GM10248 (cell line): ENCODE measurements around the gene RAB1B.

Experiments
- CTCF ChIA-PET: fragments of 300-600 bp; sonication (Branson Sonifier 250); formaldehyde crosslinking; extraction: SDS; loops from one replicate; lab custom pipeline; 2021; ENCODE audit warnings: antibody characterized with exemption; lab: Yijun Ruan, JAX
- POLR2A ChIA-PET: fragments of 350-650 bp; sonication (Branson Sonifier 250); formaldehyde crosslinking; extraction: SDS; loops from one replicate; lab custom pipeline; 2020; ENCODE audit warnings: antibody characterized with exemption; lab: Yijun Ruan, JAX
- DNase-seq: peaks from one replicate; pipeline ENCODE4 v3.0.0; 2012; ENCODE audit errors: extremely low spot score
- TF ChIP-seq, protein P1 (sequence below): IDR thresholded peaks from 2 replicates; pipeline ENCODE4 v1.5.1; 2012; ENCODE audit warnings: mild to moderate bottlenecking, low read depth; ENCODE audit errors: extremely low read depth, missing control alignments, control extremely low read depth

The RAB1B gene

GRCh38 chr11:66292543-66293332 lies 24.3 kb downstream of the RAB1B start:
- ChIA-PET POLR2A (no interaction called here), CTCF (no interaction called here)
- no peak for DNase-seq
- TF ChIP-seq, protein P1, sequence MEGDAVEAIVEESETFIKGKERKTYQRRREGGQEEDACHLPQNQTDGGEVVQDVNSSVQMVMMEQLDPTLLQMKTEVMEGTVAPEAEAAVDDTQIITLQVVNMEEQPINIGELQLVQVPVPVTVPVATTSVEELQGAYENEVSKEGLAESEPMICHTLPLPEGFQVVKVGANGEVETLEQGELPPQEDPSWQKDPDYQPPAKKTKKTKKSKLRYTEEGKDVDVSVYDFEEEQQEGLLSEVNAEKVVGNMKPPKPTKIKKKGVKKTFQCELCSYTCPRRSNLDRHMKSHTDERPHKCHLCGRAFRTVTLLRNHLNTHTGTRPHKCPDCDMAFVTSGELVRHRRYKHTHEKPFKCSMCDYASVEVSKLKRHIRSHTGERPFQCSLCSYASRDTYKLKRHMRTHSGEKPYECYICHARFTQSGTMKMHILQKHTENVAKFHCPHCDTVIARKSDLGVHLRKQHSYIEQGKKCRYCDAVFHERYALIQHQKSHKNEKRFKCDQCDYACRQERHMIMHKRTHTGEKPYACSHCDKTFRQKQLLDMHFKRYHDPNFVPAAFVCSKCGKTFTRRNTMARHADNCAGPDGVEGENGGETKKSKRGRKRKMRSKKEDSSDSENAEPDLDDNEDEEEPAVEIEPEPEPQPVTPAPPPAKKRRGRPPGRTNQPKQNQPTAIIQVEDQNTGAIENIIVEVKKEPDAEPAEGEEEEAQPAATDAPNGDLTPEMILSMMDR, result no peak

DNA sequence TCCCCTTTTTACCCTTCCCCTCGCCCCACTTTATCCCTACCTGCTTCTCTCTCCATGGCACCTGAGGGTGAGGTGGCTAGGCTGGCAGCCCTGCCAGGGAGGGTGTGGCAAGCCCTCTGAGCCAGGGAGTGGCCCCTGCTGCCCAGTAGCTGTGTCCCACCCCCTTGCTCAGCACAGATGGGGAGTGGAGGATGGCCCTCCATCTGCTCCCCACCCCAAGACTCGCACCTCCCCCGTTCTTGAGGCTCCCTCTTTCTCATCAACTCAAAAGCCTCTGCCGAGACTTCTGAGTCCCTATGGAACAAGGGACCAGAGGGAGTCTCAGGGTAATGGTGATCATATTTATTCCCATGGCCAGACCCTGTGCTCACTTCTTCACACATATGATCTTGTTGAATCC lies 24.9 kb downstream of the RAB1B start:
- ChIA-PET POLR2A (no interaction called here), CTCF (no interaction called here)
- DNase-seq, result no peak
- TF ChIP-seq, protein P1, result no peak

GRCh38 chr11:66293777-66294625 lies 25.6 kb downstream of the RAB1B start:
- CTCF ChIA-PET, result interaction anchor here (1.5 kb wide), 1 partner anchor 11 kb away, joined by 5 read pairs; no protein-coding TSS in a partner anchor
- DNase-seq, result no peak
- POLR2A ChIA-PET, result no interaction called here
- TF ChIP-seq, protein P1, result no peak

DNA sequence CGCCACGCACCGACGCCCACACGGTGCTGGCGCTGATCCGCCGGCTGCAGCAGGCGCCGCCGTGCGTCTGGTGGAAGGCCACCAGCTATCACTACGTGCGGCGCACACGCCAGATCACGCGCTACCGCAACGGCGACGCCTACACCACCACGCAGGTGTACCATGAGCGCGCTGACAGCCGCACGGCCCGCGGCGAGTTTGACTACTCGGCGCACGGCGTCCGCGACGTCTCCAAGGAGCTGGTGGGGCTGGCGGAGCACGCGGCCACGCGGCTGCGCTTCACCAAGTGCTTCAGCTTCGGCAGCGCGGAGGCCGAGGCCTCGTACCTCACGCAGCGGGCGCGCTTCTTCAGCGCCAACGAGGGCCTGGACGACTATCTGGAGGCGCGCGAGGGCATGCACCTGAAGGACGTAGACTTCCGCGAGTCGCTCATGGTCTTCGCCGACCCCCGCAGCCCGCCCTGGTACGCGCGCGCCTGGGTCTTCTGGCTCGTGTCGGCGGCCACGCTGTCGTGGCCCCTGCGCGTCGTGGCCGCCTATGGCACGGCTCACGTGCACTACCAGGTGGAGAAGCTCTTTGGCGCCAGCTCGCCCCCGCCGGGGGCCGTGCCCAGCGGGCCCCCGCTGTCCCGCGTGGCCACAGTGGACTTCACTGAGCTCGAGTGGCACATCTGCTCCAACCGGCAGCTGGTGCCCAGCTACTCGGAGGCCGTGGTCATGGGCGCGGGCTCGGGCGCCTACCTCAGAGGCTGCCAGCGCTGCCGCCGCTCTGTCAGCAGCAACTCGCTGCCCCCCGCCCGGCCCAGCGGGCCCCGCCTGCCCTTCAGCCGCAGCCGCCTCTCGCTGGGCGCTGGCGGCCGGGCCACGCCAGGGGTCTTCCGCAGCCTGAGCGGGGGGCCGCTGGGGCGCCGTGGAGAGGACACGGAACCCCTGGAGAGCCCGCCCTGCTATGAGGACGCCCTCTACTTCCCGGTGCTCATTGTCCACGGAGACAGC lies 26.5 kb downstream of the RAB1B start:
- ChIA-PET POLR2A (interaction anchor here (0.6 kb wide), 1 partner anchor 142 kb away, joined by 4 read pairs; no protein-coding TSS in a partner anchor), CTCF (interaction anchor here (1.5 to 8.7 kb wide), 3 partner anchors 12 to 91 kb away, joined by 5 to 81 read pairs (median 5); no protein-coding TSS in a partner anchor)
- TF ChIP-seq, protein P1, result no peak
- DNase-seq, result no peak

DNA sequence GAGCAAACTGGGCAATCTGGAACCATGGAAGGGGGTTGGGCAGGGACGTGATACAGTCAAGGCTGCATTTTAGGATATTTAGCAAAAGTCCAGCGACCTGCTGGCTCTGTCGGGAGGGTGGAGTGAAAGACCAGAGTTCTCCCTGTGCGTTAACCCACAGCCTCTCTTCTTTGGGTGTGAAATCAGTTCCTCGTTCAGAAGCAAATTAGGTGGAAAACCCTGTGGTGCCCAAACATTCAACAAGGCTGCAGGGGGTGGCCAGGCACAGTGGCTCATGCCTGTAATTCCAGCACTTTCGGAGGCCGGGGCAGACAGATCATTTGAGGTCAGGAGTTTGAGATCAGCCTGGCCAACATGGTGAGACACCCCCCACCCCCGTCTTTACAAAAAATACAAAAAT lies 29.2 kb downstream of the RAB1B start:
- TF ChIP-seq, protein P1, result no peak
- DNase-seq, result no peak
- CTCF ChIA-PET, result interaction anchor here (0.9 to 8.7 kb wide), 6 partner anchors 14 to 89 kb away, joined by 3 to 81 read pairs (median 4); no protein-coding TSS in a partner anchor
- POLR2A ChIA-PET, result no interaction called here
